GM19025 (cell line): ENCODE measurements around the gene TRMU.
A peak's percentile ranks its signal among the peaks of the same experiment; 100 is the strongest.

Experiments used
- ATAC-seq: cut with Tn5 transposase; IDR thresholded peaks from one replicate; pipeline ENCODE4 v1.9.1; 2021; ENCODE audit warnings: mild to moderate bottlenecking, low read depth, moderate library complexity; ENCODE audit not compliant: unreplicated experiment

Gene TRMU

GRCh38 chr22:46335201-46336118 lies at the start of gene TRMU:
Gene TRMU, plus strand, starts transcription at chr22:46335714. Its CDS starts 51 bp downstream, at chr22:46335765.
- peak; percentile 84 for ATAC-seq

- ATAC-seq: no peak
Observed at GRCh38 chr22:46286006-46286405, 49.5 kb upstream of the TRMU start.

GRCh38 chr22:46286941-46287872 lies 48.3 kb upstream of the TRMU start:
- ATAC-seq: no peak

GRCh38 chr22:46287873-46288751 lies 47.4 kb upstream of the TRMU start:
- ATAC-seq: peak; percentile 81

- ATAC-seq: no peak
Observed at GRCh38 chr22:46288846-46289243, 46.7 kb upstream of the TRMU start.

- no peak for ATAC-seq
Observed at GRCh38 chr22:46289244-46289891, 46.1 kb upstream of the TRMU start.

- no peak for ATAC-seq
Observed at GRCh38 chr22:46290121-46290842, 45.2 kb upstream of the TRMU start.

- no peak for ATAC-seq
Observed at GRCh38 chr22:46290843-46291785, 44.4 kb upstream of the TRMU start.

GRCh38 chr22:46292173-46292572 lies 43.3 kb upstream of the TRMU start:
- ATAC-seq: no peak

- ATAC-seq: no peak
Observed at GRCh38 chr22:46292732-46293131, 42.8 kb upstream of the TRMU start.

- no peak for ATAC-seq
Observed at GRCh38 chr22:46293577-46294260, 41.8 kb upstream of the TRMU start.

- ATAC-seq: no peak
Observed at GRCh38 chr22:46294784-46295183, 40.7 kb upstream of the TRMU start.

GRCh38 chr22:46295277-46295971 lies 40.1 kb upstream of the TRMU start:
- no peak for ATAC-seq

GRCh38 chr22:46296257-46297150 lies 39.0 kb upstream of the TRMU start, which contains the start of gene GTSE1:
Gene GTSE1, plus strand, starts transcription at chr22:46296870. Its CDS starts 531 bp downstream, at chr22:46297401.
- ATAC-seq: peak; percentile 97

GRCh38 chr22:46297151-46297812 lies 38.2 kb upstream of the TRMU start:
- no peak for ATAC-seq
